Measurements from ENCODE around the gene ZNF536.

- no peak for TF ChIP-seq CTCF (conservative IDR thresholded peaks at IDR 0.05)
- TF ChIP-seq EZH2 (IDR thresholded peaks at IDR 0.05; ENCODE audit: low read depth) = no peak
These were observed 30.5 kb upstream of the ZNF536 start for GRCh38 chr19:30341611-30342201.
